Testis (tissue), 2 donors: Measurements from ENCODE around the gene DBN1.

Source experiments
- CTCF ChIP-seq, 3 experiments: fragments of 450-650 bp in 2 of 3; fragments of 200-600 bp in 1 of 3; sonication (generic) in 1 of 3; IDR thresholded peaks; one replicate each; pipeline ENCODE4 v1.5.1; 2016 to 2019; ENCODE audit warnings: antibody characterized with exemption in 3 of 3, mild to moderate bottlenecking in 2 of 3, moderate library complexity in 1 of 3
- POLR2A ChIP-seq: fragments of 450-650 bp; IDR thresholded peaks from one replicate; pipeline ENCODE4 v1.6.1; 2017; ENCODE audit warnings: antibody characterized with exemption, mild to moderate bottlenecking, moderate library complexity

GRCh38 chr5:177505075-177505474, 31.6 kb upstream of the DBN1 start:
- TF ChIP-seq CTCF (IDR thresholded peaks at IDR 0.05) = no peak
- no peak for TF ChIP-seq POLR2A
